Posterior vena cava (tissue), 2 donors: Measurements from ENCODE around the gene CBFB. TPM values are rescaled to one million over a fixed set of nuclear protein-coding genes. Genes with fewer than 3 reads are reported as not detected.

Source experiments
- DNase-seq: peaks from one replicate; pipeline ENCODE4 v3.0.0-alpha.2; 2020; ENCODE audit warnings: low spot score
- intact Hi-C, 2 donors: fragments of 100-400 bp; cut with DNase I; formaldehyde crosslinking; loops; one replicate each; pipeline versions ENCODE4 v1.14.1 to v1.14.2; 2022 to 2023
- total RNA-seq, 2 donors: library from RNA; stranded (reverse); fragmentation: NEBNext Ultra II Directional; extraction: Animal tissue kit (Norgen Biotek cat#: 25700); gene quantifications; one replicate each; pipeline ENCODE4 v1.2.1, GENCODE V29; 2021
- donor health status: DM: yes; HTN: yes; CAD: no.
- donor health status: DM: yes; HTN: yes; CAD: no.

Gene CBFB
- total RNA-seq, 2 donors from 2014 or later = 39.7 to 42.0 TPM

DNA sequence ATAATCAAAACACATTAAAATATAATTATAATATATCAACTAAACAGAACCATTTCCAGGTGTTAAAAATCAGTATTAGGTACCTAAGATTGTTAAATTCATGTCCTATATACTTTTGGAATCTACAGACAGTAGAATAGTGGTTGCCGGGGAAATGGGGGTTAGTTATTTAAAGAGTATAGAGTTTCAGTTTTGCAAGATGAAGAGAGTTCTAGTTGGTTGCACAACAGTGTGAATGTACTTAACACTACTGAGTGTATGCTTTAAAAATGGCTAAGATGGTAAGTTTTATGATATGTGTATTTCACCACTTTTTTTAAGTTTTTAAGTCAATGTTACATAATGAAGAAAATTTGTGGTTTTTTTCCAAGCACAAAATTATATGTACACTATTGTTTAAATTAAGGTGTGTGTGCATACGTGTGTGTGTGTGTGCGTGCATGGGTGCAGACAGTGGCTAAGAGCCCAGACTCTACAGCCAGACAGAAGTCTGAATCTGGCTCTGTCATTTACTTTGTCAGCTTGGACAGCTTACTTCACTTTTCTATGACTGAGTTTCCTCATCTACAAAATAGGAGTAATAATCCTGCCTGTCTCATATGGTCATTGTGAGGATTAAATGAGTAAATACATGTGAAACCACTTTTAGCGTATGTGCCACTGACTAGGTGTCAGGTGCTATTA lies 55.5 kb downstream of the CBFB start:
- intact Hi-C loops = no loop called here
- no peak for DNase-seq

DNA sequence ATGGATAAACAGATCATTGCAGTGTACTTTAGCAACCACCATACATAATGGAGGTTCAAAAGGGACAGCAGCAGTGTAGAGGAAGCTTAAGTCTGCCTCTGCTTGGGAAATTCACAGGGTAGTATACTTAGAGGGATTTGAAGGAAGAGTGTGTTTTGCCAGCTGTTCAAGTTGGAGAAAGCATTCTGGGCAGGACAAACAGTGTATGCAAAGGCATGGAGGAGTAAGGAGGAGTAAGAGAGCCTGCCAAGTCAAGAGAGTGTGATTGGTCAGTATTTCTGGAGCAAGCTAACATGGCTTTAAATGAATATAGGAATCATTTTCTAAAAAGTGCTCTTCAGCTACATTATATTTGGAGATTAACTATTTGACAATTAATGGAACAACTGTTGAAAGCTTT lies 57.9 kb downstream of the CBFB start:
- DNase-seq = no peak
- intact Hi-C loops = no loop called here

DNA sequence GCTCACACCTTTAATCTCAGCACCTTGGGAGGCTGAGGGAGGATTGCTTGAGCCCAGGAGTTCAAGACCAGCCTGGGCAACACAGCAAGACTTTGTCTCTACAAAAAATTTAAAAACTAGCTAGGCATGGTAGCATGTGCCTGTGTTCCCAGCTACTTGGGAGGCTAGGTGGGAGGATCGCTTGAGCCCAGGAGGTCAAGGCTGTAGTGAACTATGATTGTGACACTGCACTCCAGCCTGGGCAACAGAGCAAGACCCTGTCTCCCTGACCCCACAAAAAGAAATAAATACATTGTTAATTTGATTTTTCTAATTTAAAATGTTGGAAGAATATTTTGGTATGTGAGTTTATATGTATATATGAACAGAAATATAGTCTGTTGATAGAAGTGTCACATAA lies 58.3 kb downstream of the CBFB start:
- DNase-seq = no peak
- intact Hi-C loops = no loop called here

DNA sequence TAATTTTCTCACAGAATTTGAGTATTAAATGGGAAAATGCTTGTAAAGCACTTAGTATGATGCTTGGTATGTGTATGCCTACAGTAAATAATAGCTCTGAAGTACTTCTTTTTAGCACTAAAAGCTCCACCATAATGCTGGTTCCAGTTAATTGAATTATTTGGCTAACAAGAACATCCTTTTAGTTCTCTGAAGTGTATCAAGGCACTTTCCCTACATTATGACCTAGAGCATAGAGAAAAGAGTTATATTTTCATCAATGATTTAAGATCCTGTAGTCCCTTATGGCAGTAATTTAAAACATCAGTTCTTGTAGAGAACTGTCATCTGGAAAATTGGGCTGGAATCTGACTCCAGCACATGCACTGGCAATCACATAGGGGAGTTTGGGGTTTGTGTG lies 58.9 kb downstream of the CBFB start:
- intact Hi-C loops = no loop called here
- DNase-seq = no peak

DNA sequence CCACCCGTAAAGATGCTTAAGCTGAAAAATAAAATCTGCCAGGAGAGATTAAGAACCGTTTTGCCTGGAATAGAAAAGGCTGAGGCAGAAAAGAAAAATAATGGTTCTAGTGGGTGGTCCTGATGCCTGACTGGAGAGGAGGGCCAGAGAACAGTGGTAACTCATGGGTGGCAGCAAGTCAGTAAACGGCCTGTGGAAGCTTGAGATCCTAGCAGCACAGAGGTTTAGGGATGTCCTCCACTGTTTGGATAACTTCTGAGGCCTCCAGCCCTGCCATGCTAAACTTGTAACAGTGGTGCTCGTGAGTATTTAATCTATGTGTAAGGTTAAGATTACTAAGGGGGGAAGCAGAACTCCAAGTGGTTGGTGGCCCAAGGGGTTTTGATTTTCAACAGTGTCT lies 59.6 kb downstream of the CBFB start:
- intact Hi-C loops = no loop called here

DNA sequence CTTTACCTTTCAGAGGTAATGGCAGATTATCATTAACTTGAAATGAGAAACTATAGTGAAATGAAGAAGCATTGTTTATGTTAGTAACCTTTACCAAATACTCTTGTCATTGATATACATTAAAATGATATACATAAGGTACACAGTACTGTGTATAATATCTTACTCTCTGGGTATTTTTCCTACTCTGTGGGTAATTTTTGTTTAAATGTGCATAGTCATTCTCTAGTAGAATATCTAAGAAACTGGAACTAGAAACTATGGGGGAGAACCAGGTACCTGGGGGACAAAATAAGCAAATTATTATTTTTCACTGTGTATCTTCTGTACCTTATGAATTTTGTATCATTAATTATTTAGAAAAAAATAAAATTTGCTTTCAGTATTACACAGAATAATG lies 60.2 kb downstream of the CBFB start:
- no peak for DNase-seq
- intact Hi-C loops = no loop called here

More for the DNA sequence above, 59.6 kb downstream of the CBFB start:
- no peak for DNase-seq

DNA sequence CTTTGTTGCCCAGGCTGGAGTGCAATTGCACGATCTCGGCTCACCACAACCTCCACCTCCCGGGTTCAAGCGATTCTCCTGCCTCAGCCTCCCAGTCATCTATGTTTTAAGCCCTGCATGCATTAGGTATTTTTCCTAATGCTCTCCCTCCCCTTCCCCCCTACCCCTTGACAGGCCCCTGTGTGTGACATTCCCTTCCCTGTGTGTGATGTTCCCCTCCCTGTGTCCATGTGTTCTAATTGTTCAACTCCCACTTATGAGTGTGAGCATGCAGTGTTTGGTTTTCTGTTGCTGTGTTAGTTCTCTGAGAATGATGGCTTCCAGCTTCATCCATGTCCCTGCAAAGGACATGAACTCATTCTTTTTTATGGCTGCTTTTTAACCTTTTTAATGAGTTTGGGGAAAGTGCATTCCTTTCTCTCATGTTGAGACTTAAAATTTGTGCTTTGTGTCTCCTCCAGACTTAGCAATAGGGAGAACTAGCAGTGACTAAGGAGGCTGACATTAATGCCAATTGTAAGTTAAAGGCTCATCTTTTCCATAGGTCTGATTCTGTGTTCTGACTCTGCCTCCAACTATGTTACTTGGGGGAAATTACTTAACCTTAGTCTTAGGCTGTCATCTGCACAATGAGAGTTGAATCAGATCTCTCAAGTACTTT lies 63.1 kb downstream of the CBFB start:
- no peak for DNase-seq
- intact Hi-C loops = no loop called here

DNA sequence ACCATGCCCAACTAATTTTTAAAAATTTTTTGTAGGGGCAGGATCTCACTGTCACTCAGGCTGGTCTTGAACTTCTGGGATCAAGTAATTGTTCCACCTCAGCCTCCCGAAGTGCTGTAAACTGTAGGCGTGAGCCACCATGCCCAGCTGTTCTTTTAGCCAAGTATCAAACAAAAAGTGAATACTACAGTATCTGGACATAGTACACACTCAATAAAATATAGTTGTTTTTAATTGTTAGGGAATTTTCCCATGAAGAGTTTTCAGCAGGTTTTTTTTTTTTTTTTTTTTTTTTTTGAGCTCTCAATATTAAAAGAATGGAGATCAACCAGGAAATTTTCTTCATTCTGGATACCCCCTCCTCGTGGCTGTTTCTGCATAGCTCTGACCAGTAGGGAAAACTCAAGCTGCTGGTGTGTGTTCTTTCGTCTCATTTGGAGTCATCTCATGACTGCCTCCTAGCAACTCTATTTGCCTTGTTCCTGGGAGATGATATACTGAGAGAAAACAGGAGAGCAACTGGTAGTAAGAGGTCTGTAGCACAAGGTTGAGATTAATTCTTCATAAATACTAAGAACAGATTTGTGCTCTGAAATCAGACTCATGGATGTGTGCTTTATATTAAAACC lies 64.3 kb downstream of the CBFB start:
- intact Hi-C loops = no loop called here
- no peak for DNase-seq

DNA sequence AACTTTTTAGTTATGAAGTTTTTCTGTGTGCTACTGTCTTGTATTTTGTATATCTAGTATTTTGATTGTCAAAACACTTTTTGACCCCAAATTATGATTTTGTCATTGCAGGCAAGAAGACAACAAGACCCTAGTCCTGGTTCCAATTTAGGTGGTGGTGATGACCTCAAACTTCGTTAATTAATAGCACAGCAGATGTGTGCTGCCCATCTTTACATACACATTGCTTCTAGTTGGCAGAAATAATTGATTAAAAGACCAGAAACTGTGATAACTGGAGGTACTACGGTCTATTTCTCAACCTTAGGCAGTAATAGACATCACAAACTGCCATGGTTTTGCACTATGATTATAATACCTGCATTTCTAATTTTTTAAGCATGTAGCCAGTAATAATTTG lies 69.7 kb downstream of the CBFB start:
- no peak for DNase-seq
- intact Hi-C loops = no loop called here

DNA sequence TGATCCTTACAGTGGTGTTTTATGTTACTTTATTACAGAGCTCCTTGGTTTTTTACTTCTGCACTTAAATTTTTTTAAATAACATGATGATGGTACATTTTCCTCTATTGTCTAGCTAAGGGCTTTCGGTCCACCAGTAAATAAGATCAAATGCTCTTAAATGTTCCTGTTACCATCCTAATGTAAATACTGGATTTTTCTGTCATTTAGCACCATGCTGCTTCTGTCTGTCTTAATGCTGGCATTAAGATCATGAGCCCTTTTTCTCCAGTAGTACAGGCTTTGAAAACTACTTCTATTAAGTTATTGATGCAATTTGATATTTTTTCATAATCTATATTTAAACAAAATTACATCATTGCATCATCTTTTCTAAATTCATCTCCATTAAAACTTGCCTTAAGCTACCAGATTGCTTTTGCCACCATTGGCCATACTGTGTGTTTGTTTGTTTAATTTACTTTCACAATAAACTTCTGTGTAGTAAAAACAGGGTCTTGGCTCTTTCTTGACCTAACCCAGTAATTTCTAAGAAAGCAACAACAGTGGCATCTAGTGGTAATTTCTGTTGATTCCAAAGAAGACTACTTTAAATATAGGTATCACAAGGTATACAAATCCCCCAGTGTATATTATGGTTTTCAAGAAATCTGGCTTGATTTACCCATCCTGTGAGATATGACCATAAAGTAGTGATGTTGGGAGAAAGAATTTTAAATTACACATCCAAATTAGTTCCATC lies 71.8 kb downstream of the CBFB start:
- intact Hi-C loops = no loop called here
- no peak for DNase-seq

DNA sequence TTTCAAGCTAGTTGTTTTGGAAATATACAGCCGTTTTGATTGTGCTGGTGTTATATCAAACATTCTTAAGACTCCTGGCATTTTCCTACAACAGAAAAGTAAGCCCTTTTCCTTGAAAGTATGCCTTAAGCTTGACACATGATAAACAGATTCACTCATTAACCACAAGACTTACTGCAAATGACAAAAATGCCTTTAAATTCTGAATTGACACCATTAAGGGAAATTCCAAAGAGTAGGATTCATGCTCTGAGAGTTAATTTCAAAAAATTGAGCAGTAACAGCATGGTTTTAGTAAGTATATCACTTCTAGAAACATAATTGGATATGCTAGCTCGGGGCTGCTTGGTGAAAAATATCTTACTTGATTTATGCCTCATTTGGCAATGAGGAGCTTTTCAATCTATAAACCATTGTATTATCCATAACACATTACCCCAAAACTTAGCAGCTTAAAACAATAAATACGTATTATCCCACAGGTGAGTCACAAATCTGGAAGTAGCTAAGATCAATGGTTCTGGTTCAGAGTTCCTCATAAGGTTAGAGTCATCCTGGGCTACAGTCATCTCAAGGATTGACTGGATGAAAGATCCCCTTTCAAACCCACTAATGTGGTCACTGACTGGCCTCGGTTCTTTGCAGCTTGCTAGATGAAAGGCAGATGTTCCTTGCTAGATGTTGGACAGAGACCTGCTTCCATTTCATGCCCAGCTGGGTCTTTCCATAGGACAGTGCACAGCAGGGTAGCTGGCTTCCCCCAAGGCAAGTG lies 72.5 kb downstream of the CBFB start:
- no peak for DNase-seq
- intact Hi-C loops = no loop called here

DNA sequence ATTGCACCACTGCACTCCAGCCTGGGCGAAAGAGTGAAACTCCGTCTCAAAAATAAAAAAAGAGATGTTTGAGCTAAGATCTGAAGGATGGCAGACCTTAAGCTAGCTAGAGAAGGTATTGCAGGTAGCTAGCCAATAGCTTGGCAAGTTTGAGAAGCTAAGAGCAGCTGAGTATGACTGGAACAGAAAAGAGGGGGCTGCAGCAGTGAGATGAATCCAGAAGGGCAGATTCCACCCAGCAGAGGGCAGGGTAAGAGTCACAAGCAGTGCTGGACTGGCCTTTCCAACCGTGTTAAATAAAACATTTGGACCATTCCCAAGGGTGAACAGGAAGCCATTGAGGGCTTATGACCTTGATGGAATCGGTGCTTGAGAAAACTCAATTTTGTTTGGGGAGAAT lies 75.1 kb downstream of the CBFB start:
- intact Hi-C loops = no loop called here
- DNase-seq = no peak

DNA sequence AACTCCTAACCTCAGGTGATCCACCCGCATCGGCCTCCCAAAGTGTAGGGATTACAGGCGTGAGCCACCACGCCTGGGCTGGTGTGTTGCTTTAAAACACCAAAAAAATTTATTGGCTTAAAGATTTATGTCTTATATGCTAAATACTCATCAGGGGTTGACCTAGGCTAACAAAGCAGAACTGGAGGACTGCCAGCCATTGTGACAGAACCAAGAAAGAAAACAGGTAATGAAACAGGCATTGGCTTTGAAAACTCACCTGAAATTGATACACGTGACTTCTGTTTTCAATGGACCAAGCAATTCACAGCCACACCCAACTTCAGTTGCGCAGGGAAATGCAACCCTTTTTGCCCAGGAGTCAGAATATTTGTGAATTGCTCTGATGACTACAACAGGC lies 75.9 kb downstream of the CBFB start:
- intact Hi-C loops = no loop called here
- DNase-seq = no peak

DNA sequence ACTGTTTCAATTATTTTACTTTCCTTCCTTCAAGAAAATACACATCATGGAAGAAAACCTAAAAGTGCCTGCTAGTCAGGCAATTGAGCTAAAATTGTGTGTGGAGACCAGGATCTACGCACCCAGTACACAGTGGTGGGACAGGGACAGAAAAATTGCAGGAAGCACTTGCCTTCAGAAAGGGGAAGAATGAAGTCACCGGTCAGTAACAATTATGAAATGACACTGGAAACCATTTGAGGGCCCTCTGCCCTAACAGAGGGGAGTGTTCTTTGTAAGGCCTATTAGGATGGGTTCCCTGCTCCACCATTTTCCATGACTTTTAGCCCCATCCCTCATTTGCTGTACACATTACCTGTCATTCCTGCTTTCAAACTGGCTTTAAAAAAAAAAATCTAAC lies 76.3 kb downstream of the CBFB start:
- intact Hi-C loops = no loop called here
- DNase-seq = no peak

DNA sequence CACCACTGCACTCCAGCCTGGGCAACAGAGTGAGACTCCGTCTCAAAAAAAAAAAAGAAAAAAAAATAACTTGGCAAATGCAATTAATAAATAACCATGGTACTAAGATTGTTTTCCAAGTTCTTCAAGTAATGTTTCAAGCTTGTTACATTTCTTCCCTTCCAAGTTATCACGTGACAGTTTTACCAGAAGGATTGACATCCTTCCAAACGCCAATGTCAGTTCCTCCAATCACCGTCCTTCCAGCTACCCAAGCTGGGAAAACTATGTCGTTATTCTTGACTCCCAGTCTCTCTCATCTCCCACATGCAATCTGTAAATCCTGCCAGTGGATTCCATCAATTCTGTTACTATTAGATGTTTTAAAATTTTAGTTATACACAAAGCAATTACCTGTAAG lies 76.9 kb downstream of the CBFB start:
- intact Hi-C loops = no loop called here
- no peak for DNase-seq

DNA sequence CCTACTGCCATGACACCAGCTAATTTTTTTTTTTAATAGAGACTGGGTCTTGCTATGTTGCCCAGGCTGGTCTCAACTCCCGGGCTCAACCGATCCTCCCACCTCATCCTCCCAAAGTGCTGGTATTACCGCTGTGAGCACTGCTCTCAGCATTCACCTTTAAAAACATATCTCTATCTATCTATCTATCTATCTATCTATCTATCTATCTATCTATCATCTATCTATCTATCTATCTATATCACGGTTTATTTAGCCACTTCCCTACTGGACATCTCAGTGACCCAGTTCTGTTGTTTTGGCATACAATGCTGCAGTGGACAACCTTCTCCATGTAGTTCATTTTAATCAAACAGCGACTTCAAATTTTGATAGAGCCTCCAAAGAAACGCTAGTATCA lies 79.5 kb downstream of the CBFB start:
- no peak for DNase-seq
- intact Hi-C loops = no loop called here

DNA sequence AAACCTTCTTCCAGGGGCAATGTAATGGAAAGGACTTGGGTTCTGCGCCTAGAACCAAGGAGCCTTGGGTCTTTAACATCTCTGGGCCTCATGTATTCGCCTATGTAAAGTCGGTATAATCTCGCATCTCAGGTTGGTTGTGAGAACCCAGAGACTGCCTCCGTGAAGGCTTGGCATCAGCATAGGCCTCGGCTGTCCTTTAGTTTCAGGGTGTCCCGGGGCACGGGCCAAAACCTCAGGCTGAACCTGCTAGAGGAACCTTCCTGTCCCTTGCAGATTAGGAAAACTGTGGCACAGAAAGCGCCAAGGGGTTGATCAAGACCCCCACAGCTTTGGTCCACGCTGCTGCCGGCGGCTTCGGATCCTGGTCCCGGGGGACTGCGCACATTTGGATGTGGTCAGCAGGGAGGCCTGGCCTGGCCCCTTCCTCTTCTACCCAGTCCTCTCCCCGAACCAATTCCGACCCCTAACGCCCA lies 80.0 kb downstream of the CBFB start:
- intact Hi-C loops = no loop called here
- DNase-seq = no peak

DNA sequence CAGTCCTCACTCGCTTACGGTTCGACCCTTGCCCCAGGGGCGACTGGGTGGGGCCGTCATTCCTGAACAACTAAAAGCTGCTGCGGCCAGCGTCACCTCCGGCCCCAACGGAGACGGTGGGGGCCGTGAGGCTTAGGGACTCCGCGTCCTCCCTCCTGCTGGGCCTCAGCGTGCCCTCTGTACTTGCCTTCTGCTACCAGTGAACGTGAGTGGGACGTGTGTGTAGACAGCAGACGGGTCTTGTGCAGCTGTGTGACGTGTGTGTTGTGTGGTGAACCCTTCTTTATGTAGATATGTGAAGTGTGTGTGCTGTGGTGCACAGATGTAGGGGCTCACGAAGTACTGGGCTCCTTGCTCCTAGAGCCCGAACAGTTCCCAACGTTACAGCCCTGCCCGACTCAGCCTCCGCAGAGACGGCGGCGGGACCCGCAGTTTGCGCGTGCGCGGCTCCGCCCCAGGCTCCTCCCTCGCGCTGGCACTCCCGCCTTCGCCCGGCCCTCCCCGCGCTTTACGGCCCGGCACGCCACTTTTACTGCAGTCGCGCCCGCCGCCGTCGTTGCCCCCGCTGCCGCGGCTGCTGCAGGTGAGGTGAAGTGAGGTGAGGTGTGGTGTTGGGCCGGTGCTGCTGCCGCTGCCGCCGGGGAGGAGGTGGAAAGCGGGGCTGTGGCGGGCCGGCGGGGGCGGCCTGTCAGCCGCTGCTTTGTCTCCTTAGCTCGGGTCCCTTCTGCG lies 80.6 kb downstream of the CBFB start, which contains the start of gene PHAF1:
TSS of gene PHAF1 (plus strand) at position 535 of the 729 bp plus-strand sequence. CDS start 235 bp downstream, outside the sequence.
- peak; percentile 98 for DNase-seq
- intact Hi-C loops = no loop called here
